HL-60 (cell line): ENCODE results near the gene GLRX3.

Experiments
- CTCF ChIP-seq: IDR thresholded peaks from one replicate; pipeline ENCODE4 v1.5.1; 2011; ENCODE audit warnings: low read length, control low read depth, inconsistent platforms; ENCODE audit not compliant: insufficient read depth
- POLR2AphosphoS5 ChIP-seq: IDR thresholded peaks from 2 replicates; pipeline ENCODE4 v1.6.1; 2012; ENCODE audit warnings: low read depth
- REST ChIP-seq: IDR thresholded peaks from 2 replicates; pipeline ENCODE4 v1.6.1; 2012; ENCODE audit warnings: low read depth; ENCODE audit not compliant: insufficient replicate concordance

- no peak for TF ChIP-seq POLR2AphosphoS5
- TF ChIP-seq CTCF = no peak
- no peak for TF ChIP-seq REST
Measured at GRCh38 chr10:130224228-130224627, 88.0 kb downstream of the GLRX3 start.
